Vagina (tissue), 2 donors: ENCODE results near the gene NKPD1. TPM values are rescaled to one million over a fixed set of nuclear protein-coding genes. Genes with fewer than 3 reads are reported as not detected.

ENCODE experiments used
- DNase-seq, 2 donors: peaks; one replicate each; pipeline ENCODE4 v3.0.0-alpha.2; 2017; ENCODE audit errors: extremely low spot score in 2 of 2
- H3K27ac ChIP-seq: fragments of 200-600 bp; sonication (generic); one replicate; pipeline ENCODE4 v1.5.1; 2019
- H3K27me3 ChIP-seq: fragments of 200-600 bp; sonication (generic); one replicate; pipeline ENCODE4 v1.5.1; 2019
- H3K36me3 ChIP-seq, 2 donors: fragments of 200-600 bp; sonication (generic); one replicate each; pipeline ENCODE4 v1.5.1; 2017 to 2019
- H3K4me1 ChIP-seq: fragments of 200-600 bp; sonication (generic); one replicate; pipeline ENCODE4 v1.5.1; 2019
- H3K4me3 ChIP-seq, 2 donors: fragments of 200-600 bp; sonication (generic); 1 replicate in 1 of 2; 2 replicates in 1 of 2; pipeline ENCODE4 v1.5.1; 2016 to 2019
- H3K9me3 ChIP-seq: fragments of 200-600 bp; sonication (generic); one replicate; pipeline ENCODE4 v1.5.1; 2019
- CTCF ChIP-seq, 3 experiments: fragments of 450-650 bp in 2 of 3; fragments of 200-600 bp in 1 of 3; sonication (generic) in 1 of 3; IDR thresholded peaks; one replicate each; pipeline ENCODE4 v1.5.1; 2017 to 2019; ENCODE audit warnings: antibody characterized with exemption in 3 of 3, mild to moderate bottlenecking in 2 of 3, moderate library complexity in 2 of 3
- POLR2A ChIP-seq, 2 donors: fragments of 450-650 bp; IDR thresholded peaks; one replicate each; pipeline ENCODE4 v1.6.1; 2017; ENCODE audit warnings: antibody characterized with exemption in 2 of 2, mild to moderate bottlenecking in 2 of 2, moderate library complexity in 2 of 2
- POLR2AphosphoS5 ChIP-seq, 2 donors: sonication (generic); formaldehyde crosslinking; IDR thresholded peaks; one replicate each; pipeline ENCODE4 v1.9.0; 2017; ENCODE audit warnings: antibody characterized with exemption in 2 of 2, mild to moderate bottlenecking in 2 of 2, low read depth in 1 of 2; ENCODE audit not compliant: insufficient read depth in 1 of 2
- intact Hi-C: fragments of 100-400 bp; cut with DNase I; formaldehyde crosslinking; loops from one replicate; pipeline ENCODE4 v1.15.1; 2023
- total RNA-seq: library from RNA; depleted of rRNA; stranded (reverse); fragments of >200 nt; gene quantifications from one replicate; pipeline ENCODE4 v1.2.3, GENCODE V29; 2016

NKPD1 gene
- total RNA-seq, 1 donor from 2014 or later, result 14.0 TPM

- Histone ChIP-seq H3K4me1 (peaks cover 15% of the 10 kb centered on the region), H3K36me3 (no peaks in the 10 kb centered on the region), H3K9me3 (no peaks in the 10 kb centered on the region), H3K27ac (no peak overlapping the region), H3K27me3 (no peaks in the 10 kb centered on the region), H3K4me3 (no peak overlapping the region)
- intact Hi-C loops, result no loop called here
- TF ChIP-seq CTCF (IDR thresholded peaks at IDR 0.05) (no peak), POLR2A (IDR thresholded peaks at IDR 0.05) (no peak), POLR2AphosphoS5 (IDR thresholded peaks at IDR 0.05; ENCODE audit: insufficient read depth in 1 of 2, low read depth in 1 of 2) (no peak)
- no peak for DNase-seq
Measured at GRCh38 chr19:45128806-45129205, 32.0 kb downstream of the NKPD1 start.

- Histone ChIP-seq H3K4me3 (no peak overlapping the region), H3K27me3 (no peaks in the 10 kb centered on the region), H3K4me1 (peaks cover 21% of the 10 kb centered on the region), H3K36me3 (no peaks in the 10 kb centered on the region), H3K9me3 (no peaks in the 10 kb centered on the region), H3K27ac (no peak overlapping the region)
- intact Hi-C loops, result no loop called here
- no peak for TF ChIP-seq POLR2AphosphoS5 (IDR thresholded peaks at IDR 0.05; ENCODE audit: insufficient read depth in 1 of 2, low read depth in 1 of 2)
- no peak for TF ChIP-seq POLR2A (IDR thresholded peaks at IDR 0.05)
- no peak for TF ChIP-seq CTCF (IDR thresholded peaks at IDR 0.05)
- DNase-seq, result no peak
Measured at GRCh38 chr19:45128146-45128545, 32.6 kb downstream of the NKPD1 start.

- Histone ChIP-seq H3K27ac (no peak overlapping the region), H3K4me3 (no peak overlapping the region), H3K36me3 (no peaks in the 10 kb centered on the region), H3K9me3 (no peaks in the 10 kb centered on the region), H3K27me3 (no peaks in the 10 kb centered on the region), H3K4me1 (peaks cover 36% of the 10 kb centered on the region)
- TF ChIP-seq POLR2A (IDR thresholded peaks at IDR 0.05) (no peak), CTCF (IDR thresholded peaks at IDR 0.05) (no peak)
- no peak for DNase-seq
- intact Hi-C loops, result no loop called here
Measured at GRCh38 chr19:45126654-45127053, 34.1 kb downstream of the NKPD1 start.

- no peak overlapping the region for H3K27ac ChIP-seq
- peaks cover 42% of the 10 kb centered on the region for H3K4me1 ChIP-seq
- TF ChIP-seq POLR2A (IDR thresholded peaks at IDR 0.05) (no peak), CTCF (IDR thresholded peaks at IDR 0.05) (peak in 2 of 3 experiments; percentile 30 to 44), POLR2AphosphoS5 (IDR thresholded peaks at IDR 0.05; ENCODE audit: insufficient read depth in 1 of 2, low read depth in 1 of 2) (no peak)
- DNase-seq, result no peak
- intact Hi-C loops, result no loop called here
- no peaks in the 10 kb centered on the region for H3K36me3 ChIP-seq
- no peak overlapping the region for H3K4me3 ChIP-seq
- no peaks in the 10 kb centered on the region for H3K9me3 ChIP-seq
- no peaks in the 10 kb centered on the region for H3K27me3 ChIP-seq
Measured at GRCh38 chr19:45125975-45126493, 34.7 kb downstream of the NKPD1 start.

- no peak for DNase-seq
- intact Hi-C loops, result no loop called here
- peaks cover 47% of the 10 kb centered on the region for H3K4me1 ChIP-seq
- H3K36me3 ChIP-seq, result no peaks in the 10 kb centered on the region
- TF ChIP-seq CTCF (IDR thresholded peaks at IDR 0.05) (no peak), POLR2A (IDR thresholded peaks at IDR 0.05) (no peak), POLR2AphosphoS5 (IDR thresholded peaks at IDR 0.05; ENCODE audit: insufficient read depth in 1 of 2, low read depth in 1 of 2) (no peak)
- no peak overlapping the region for H3K4me3 ChIP-seq
- no peak overlapping the region for H3K27ac ChIP-seq
- no peaks in the 10 kb centered on the region for H3K27me3 ChIP-seq
- H3K9me3 ChIP-seq, result no peaks in the 10 kb centered on the region
Measured at GRCh38 chr19:45125360-45125759, 35.4 kb downstream of the NKPD1 start.
